Neutrophil (primary cell): ENCODE results near the gene ARHGEF4.

ENCODE experiments used
- H3K27ac ChIP-seq: fragments of 200-600 bp; sonication (generic); 2 replicates; pipeline ENCODE4 v1.5.1; 2016; ENCODE audit warnings: mild to moderate bottlenecking, moderate library complexity
- H3K27me3 ChIP-seq: fragments of 200-600 bp; sonication (generic); 2 replicates; pipeline ENCODE4 v1.6.0; 2016; ENCODE audit warnings: mild to moderate bottlenecking
- H3K36me3 ChIP-seq: fragments of 200-600 bp; sonication (generic); 2 replicates; pipeline ENCODE4 v1.5.1; 2017
- H3K4me1 ChIP-seq, 2 experiments: fragments of 200-600 bp in 1 of 2; sonication (generic) in 1 of 2; 1 replicate in 1 of 2; 2 replicates in 1 of 2; pipeline versions ENCODE4 v1.5.1 to v1.6.1; 2013 to 2016; ENCODE audit warnings: low read depth in 1 of 2, low read length in 1 of 2, mild to moderate bottlenecking in 1 of 2, moderate library complexity in 1 of 2; ENCODE audit not compliant: control insufficient read depth in 1 of 2, insufficient read depth in 1 of 2
- H3K4me3 ChIP-seq, 2 experiments: fragments of 200-600 bp in 1 of 2; sonication (generic) in 1 of 2; 1 replicate in 1 of 2; 2 replicates in 1 of 2; pipeline ENCODE4 v1.5.1; 2013 to 2016; ENCODE audit warnings: low read depth in 1 of 2, low read length in 1 of 2, mild to moderate bottlenecking in 1 of 2, moderate library complexity in 1 of 2
- H3K9me3 ChIP-seq: fragments of 200-600 bp; sonication (generic); 2 replicates; pipeline ENCODE4 v1.5.1; 2016
- CTCF ChIP-seq: fragments of 200-600 bp; sonication (generic); IDR thresholded peaks from 2 replicates; pipeline ENCODE4 v1.5.1; 2016; ENCODE audit warnings: antibody characterized with exemption

Gene ARHGEF4

DNA sequence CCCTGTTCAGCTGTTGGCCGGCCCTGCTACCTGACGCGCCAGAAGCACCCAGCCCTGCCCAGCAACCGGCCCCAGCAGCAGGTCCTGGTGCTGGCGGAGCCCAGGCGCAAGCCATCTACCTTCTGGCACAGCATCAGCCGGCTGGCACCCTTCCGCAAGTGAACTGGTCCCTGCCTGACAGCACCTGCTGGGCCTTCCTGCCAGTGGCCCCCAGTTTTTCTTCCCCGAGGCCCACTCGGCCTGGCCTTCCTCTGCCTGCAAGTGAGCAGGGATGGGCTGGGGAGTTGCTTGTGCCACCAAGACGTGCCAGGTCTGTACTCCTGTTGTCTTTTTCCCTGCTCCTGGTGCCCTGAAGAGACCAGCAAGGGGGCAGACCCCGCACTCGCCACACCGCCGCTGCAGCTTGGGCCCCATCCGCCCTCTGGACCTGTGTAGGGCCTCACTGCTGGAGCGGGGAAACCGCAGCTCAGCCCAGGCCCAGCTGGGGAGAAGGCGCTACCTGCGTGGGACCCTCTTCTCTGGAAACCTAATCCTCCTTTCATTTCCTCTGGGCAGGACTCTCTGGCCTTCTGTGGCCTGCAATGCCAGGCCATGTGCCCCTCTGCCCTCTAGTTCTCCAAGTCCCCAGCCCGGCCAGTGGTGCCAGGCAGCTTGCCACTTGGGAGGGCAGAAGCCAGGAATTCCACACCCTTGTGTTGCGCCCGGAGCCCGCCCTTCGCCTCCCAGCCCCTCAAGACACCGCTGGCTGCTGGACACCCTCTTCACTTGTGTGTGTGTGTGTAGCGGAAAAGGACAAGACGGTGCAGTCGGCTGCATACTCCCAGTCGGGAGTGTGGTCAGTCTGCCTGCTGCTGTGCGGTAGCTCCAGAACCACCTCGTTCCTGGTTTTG, 209.6 kb downstream of the ARHGEF4 start:
- TF ChIP-seq CTCF, result no peak
- peaks cover 54% of the 10 kb centered on the region for H3K36me3 ChIP-seq
- H3K27ac ChIP-seq, result no peak overlapping the region
- no peaks in the 10 kb centered on the region for H3K9me3 ChIP-seq
- H3K27me3 ChIP-seq, result peaks cover 13% of the 10 kb centered on the region
- no peak overlapping the region for H3K4me3 ChIP-seq
- no peaks in the 10 kb centered on the region for H3K4me1 ChIP-seq

GRCh38 chr2:131046918-131047652, 210.4 kb downstream of the ARHGEF4 start:
- Histone ChIP-seq H3K36me3 (peaks cover 62% of the 10 kb centered on the region), H3K9me3 (no peaks in the 10 kb centered on the region), H3K4me1 (no peaks in the 10 kb centered on the region), H3K27ac (no peak overlapping the region), H3K4me3 (no peak overlapping the region), H3K27me3 (peaks cover 5% of the 10 kb centered on the region)
- TF ChIP-seq CTCF, result no peak

- peaks cover 72% of the 10 kb centered on the region for H3K36me3 ChIP-seq
- no peak for TF ChIP-seq CTCF
Observed at GRCh38 chr2:131047920-131048560, 211.3 kb downstream of the ARHGEF4 start.

GRCh38 chr2:131048641-131049040, 211.9 kb downstream of the ARHGEF4 start:
- H3K9me3 ChIP-seq, result no peaks in the 10 kb centered on the region
- no peaks in the 10 kb centered on the region for H3K4me1 ChIP-seq
- peaks cover 78% of the 10 kb centered on the region for H3K36me3 ChIP-seq
- TF ChIP-seq CTCF, result no peak
- H3K27me3 ChIP-seq, result no peaks in the 10 kb centered on the region
- H3K4me3 ChIP-seq, result no peak overlapping the region
- H3K27ac ChIP-seq, result no peak overlapping the region

More at GRCh38 chr2:131047920-131048560, 211.3 kb downstream of the ARHGEF4 start:
- Histone ChIP-seq H3K4me1 (no peaks in the 10 kb centered on the region), H3K4me3 (no peak overlapping the region), H3K27me3 (no peaks in the 10 kb centered on the region), H3K27ac (no peak overlapping the region), H3K9me3 (no peaks in the 10 kb centered on the region)

GRCh38 chr2:131049150-131049718, 212.5 kb downstream of the ARHGEF4 start:
- TF ChIP-seq CTCF, result no peak
- Histone ChIP-seq H3K4me3 (no peak overlapping the region), H3K27ac (no peak overlapping the region), H3K4me1 (no peaks in the 10 kb centered on the region), H3K9me3 (no peaks in the 10 kb centered on the region), H3K27me3 (no peaks in the 10 kb centered on the region), H3K36me3 (peaks cover 83% of the 10 kb centered on the region)
